Retinal pigment epithelial cell (primary cell): ENCODE measurements around the gene CFAP57.

Source experiments
- DNase-seq: peaks from one replicate; pipeline ENCODE4 v3.0.0-alpha.2; 2010; ENCODE audit warnings: low read depth
- H3K4me3 ChIP-seq: 2 replicates; pipeline ENCODE4 v1.5.1; 2011; ENCODE audit warnings: mild to moderate bottlenecking, low read length, control low read depth, moderate library complexity
- TF ChIP-seq, protein P1 (sequence below): conservative IDR thresholded peaks from 2 replicates; pipeline ENCODE4 v1.5.1; 2011; ENCODE audit warnings: low read depth, low read length, control low read depth, inconsistent platforms

CFAP57 gene

DNA sequence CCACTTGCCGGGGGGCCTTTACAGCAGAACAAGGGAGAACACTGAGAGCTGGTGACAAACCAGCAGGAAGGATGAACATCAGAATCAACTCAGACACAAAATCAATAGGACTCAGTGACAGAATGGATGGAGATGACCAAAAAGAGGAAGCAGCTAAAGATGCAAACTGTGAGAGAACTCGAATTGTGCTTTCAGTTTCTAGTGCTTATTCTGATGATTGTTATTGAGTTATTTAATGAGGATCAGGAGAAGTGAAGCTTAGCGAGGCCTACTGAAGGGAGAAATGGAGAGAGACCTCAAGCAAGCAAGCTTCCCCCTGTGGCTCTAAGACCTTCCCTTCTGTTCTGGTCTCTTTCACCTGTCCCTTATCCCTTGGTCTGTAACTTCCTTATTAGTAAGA lies 67.4 kb downstream of the CFAP57 start:
- no peak for DNase-seq
- no peak overlapping the region for H3K4me3 ChIP-seq
- TF ChIP-seq, protein P1, sequence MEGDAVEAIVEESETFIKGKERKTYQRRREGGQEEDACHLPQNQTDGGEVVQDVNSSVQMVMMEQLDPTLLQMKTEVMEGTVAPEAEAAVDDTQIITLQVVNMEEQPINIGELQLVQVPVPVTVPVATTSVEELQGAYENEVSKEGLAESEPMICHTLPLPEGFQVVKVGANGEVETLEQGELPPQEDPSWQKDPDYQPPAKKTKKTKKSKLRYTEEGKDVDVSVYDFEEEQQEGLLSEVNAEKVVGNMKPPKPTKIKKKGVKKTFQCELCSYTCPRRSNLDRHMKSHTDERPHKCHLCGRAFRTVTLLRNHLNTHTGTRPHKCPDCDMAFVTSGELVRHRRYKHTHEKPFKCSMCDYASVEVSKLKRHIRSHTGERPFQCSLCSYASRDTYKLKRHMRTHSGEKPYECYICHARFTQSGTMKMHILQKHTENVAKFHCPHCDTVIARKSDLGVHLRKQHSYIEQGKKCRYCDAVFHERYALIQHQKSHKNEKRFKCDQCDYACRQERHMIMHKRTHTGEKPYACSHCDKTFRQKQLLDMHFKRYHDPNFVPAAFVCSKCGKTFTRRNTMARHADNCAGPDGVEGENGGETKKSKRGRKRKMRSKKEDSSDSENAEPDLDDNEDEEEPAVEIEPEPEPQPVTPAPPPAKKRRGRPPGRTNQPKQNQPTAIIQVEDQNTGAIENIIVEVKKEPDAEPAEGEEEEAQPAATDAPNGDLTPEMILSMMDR = no peak

DNA sequence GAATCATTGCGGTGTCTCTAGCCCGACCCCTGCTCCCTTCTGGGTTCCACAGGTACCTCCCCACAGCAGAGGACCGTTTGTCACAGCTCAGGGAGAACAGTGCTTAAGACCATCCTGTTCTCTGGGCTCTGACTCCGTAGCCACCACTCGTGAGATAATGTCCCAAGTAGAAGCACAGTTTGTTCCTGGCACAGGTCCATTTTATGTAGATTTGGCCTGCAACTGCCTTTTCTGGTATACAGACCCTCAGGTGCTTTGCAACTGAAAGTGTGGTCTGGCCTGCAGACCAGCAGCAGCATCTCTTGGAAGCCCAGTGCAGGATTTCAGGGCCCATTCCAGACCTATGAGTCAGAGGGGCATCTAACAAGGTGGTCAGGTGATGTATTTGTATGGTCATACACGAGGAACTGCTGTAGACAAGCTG lies 69.3 kb downstream of the CFAP57 start:
- no peak overlapping the region for H3K4me3 ChIP-seq
- TF ChIP-seq, protein P1 = no peak
- DNase-seq = peak; percentile 60

DNA sequence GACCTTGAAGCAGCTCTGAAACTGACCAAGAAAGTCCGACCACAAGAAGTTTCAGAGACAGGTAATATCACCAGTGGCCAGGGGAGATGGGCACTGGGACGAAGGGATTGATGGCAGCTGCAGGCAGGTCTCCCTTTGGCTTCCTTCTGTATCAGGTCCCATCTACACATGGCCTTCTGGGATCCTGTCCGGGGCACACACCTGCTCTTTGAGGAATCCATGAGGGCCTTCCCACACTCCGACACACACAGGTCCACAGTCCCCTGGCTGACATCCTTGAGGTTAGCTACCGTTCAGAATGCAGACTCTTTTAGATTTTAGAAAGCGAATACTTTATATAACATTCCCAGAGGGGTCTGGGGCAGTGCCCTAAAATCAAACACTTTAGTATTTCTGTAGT lies 71.2 kb downstream of the CFAP57 start:
- DNase-seq = no peak
- no peak overlapping the region for H3K4me3 ChIP-seq
- TF ChIP-seq, protein P1 = no peak

DNA sequence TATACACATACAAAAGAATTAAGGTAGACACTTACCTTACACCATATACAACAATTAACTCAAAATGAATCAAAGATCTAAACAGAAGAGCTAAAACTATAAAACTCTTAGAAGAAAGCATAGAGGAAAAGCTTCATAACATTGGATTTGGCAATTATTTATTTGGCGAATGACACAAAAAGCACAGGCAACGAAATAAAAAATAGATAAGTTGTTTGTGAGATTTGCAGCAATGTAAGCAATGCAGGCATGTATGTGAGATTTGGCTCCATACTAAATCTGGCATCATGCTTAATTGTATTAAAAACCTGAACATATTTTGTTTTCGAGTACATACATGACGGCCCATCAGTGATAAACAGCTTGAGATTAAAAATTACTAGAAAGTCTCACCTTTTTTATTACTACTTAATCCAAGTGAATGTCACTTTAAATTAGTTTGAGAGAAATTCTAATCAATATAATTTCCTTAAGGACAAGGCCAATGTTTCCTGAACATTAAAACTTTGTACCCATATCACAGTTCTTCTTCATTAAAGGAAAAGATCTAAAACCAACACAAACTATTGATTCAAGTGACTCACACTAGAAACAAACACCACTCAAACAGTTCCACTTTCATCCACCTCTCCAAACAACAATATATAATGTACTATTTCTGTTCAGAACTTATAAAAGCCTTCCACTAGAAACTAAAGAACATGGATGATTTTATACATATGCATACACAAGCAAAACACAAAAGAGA lies 74.5 kb downstream of the CFAP57 start:
- no peak overlapping the region for H3K4me3 ChIP-seq
- DNase-seq = no peak
- TF ChIP-seq, protein P1 = no peak

DNA sequence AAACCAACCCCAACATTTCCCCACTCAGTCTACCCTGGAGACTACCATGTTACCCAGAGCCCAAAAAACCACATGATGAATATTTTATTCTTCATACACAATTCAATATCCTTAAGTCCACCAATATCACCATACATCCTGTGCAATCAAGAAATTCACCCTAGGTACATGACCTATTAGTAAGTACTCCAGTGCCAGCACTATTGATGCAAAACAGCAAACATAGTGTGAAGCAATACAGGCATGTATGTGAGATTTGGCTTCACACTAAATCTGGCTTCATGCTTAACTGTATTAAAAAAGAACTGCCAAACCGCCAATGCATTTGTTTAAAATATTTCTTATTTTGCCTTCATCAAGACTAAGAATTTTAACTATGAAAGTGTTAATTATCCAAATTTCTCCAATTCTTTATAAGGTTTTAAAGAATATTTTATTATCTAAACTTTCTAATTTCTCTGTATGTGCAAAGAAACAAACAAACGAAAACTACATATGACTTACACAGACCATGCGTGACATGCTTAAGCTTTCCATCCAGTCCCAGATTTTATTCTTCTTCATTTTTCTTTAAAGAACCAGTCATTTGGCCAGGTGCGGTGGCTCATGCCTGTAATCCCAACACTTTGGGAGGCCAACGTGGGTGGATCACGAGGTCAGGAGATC lies 75.3 kb downstream of the CFAP57 start:
- TF ChIP-seq, protein P1 = no peak
- H3K4me3 ChIP-seq = no peak overlapping the region
- no peak for DNase-seq

DNA sequence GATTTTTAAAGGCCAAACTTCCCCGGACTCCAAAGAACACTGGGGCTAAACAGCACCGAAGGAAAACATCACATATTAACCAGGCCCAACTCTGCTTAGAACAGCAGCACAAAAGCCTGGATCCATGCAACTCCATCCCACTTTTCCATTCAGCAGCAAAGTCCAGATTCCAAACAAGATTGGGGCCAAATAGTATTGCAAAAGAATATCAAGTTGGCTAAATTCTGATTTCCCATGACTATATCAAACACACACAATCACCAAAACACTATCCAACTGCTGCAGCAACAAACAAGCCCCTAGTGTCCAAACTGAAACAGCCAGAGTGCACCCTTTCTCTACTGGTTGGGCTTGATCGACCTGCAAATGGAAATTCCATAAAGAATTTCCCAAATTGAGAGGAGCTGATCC lies 78.2 kb downstream of the CFAP57 start:
- TF ChIP-seq, protein P1 = no peak
- no peak overlapping the region for H3K4me3 ChIP-seq
- DNase-seq = no peak

DNA sequence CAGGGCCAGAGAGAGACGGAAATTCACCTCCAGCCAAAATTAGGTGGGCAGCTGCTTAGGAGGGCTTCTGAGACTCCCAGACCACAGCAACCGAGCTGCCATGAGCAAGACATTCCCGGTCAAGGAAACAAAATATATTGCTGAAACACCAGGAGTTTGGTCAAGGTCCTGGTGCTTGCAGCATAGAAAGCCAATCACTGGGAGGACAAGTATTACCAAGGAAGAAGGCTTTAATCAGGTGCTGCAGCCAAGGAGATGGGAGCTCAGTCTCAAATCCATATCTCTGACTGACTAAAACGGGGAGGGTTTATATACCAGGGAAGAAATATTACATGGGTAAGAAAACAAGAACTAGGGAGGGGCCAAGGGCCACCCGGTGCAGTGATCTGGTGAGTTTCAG lies 78.9 kb downstream of the CFAP57 start:
- no peak for DNase-seq
- TF ChIP-seq, protein P1 = no peak
- no peak overlapping the region for H3K4me3 ChIP-seq
